ENCODE results near the gene EEPD1. TPM values are rescaled to one million over a fixed set of nuclear protein-coding genes. Genes with fewer than 3 reads are reported as not detected.

Gene EEPD1
- total RNA-seq, 1 experiment from 2014 or later, result 5.0 TPM

GRCh38 chr7:36181668-36182067, 28.6 kb downstream of the EEPD1 start:
- Histone ChIP-seq H3K9ac (ENCODE audit: extremely low read depth, insufficient read length, low read length) (no peak overlapping the region), H3K79me2 (ENCODE audit: insufficient read depth, low read length) (no peaks in the 10 kb centered on the region), H2BK20ac (ENCODE audit: low read depth, low read length, poor library complexity, severe bottlenecking) (no peak overlapping the region), H4K5ac (ENCODE audit: insufficient read length, low read depth, low read length) (no peak overlapping the region), H3K14ac (ENCODE audit: insufficient read depth, low read length) (no peak overlapping the region), H3K23me2 (ENCODE audit: insufficient read length, low read depth, low read length, poor library complexity, severe bottlenecking) (no peaks in the 10 kb centered on the region), H3K79me1 (ENCODE audit: insufficient read depth, low read depth, low read length, poor library complexity, severe bottlenecking) (no peaks in the 10 kb centered on the region), H3K27ac (ENCODE audit: insufficient read length, low read depth, low read length) (no peak overlapping the region), H2BK12ac (ENCODE audit: insufficient read length, low read depth, low read length) (no peak overlapping the region), H2BK15ac (ENCODE audit: low read depth, low read length) (no peak overlapping the region), H3K18ac (ENCODE audit: insufficient read length, low read depth, low read length) (no peak overlapping the region), H2BK120ac (ENCODE audit: low read depth, low read length, poor library complexity, severe bottlenecking) (no peak overlapping the region), H2AK5ac (ENCODE audit: insufficient read length, low read length) (no peak overlapping the region), H3K4me2 (ENCODE audit: insufficient read depth, insufficient read length, low read length) (no peak overlapping the region), H4K20me1 (ENCODE audit: control insufficient read depth, insufficient read depth, insufficient read length) (no peaks in the 10 kb centered on the region), H3K56ac (ENCODE audit: insufficient read length, low read depth, low read length) (no peak overlapping the region), H2AFZ (ENCODE audit: low read length) (no peak overlapping the region), H3K23ac (ENCODE audit: insufficient read length, low read depth, low read length) (no peak overlapping the region), H3K4me1 (ENCODE audit: insufficient read depth, low read length) (no peaks in the 10 kb centered on the region), H3K4ac (ENCODE audit: low read depth, low read length) (no peak overlapping the region), H3K27me3 (ENCODE audit: insufficient read depth, low read length) (no peaks in the 10 kb centered on the region), H4K91ac (ENCODE audit: insufficient read length, low read depth, low read length) (no peak overlapping the region), H2BK5ac (ENCODE audit: insufficient read length, low read length) (no peak overlapping the region), H3T11ph (ENCODE audit: low read length) (no peak overlapping the region), H4K8ac (replicated peaks; ENCODE audit: insufficient read length, low read depth, low read length) (no peak overlapping the region), H3K9me3 (ENCODE audit: control insufficient read depth, low read depth, low read length) (no peaks in the 10 kb centered on the region)
- Mint-ChIP-seq H3K27ac (peak overlapping the region in 1 of 3 experiments; percentile 63; a peak in 1 of 7 replicates), H3K4me1 (peaks cover 2 to 15% of the 10 kb centered on the region in 2 experiments; a peak in 3 of 4 replicates), H3K27me3 (ENCODE audit: low read depth) (no peaks in the 10 kb centered on the region), H3K36me3 (ENCODE audit: insufficient read depth in 1 of 3, low read depth in 3 of 3) (no peaks in the 10 kb centered on the region; a peak in 1 of 7 replicates), H3K4me3 (no peak overlapping the region), H3K9me3 (no peaks in the 10 kb centered on the region)
- no peak for TF ChIP-seq CTCF (conservative IDR thresholded peaks at IDR 0.05)
- no peak for DNase-seq
- no CpG with 5 or more reads among the region's 4 CpGs for WGBS (ENCODE audit: extremely low coverage, insufficient read length, low lambda C conversion rate)

Measured in H9 (cell line).